Central memory CD8-positive, alpha-beta T cell (primary cell): Measurements from ENCODE around the gene NLRP12.

Experiments
- ATAC-seq: fragments of 150-1000 bp; cut with Tn5 transposase; replicated peaks from 2 replicates; pipeline ENCODE4 v1.10.0; 2022; ENCODE audit warnings: mild to moderate bottlenecking, moderate FRiP score, moderate number of reproducible peaks; ENCODE audit not compliant: poor library complexity, severe bottlenecking; ENCODE audit errors: extremely low read depth
- DNase-seq, 2 donors: peaks; one replicate each; pipeline ENCODE4 v3.0.0; 2021; ENCODE audit warnings: low spot score in 2 of 2
- H3K27ac Mint-ChIP-seq: one replicate; pipeline ENCODE4 v1.8.0; 2022; ENCODE audit warnings: low read depth, mild to moderate bottlenecking, moderate library complexity, mixed read lengths
- H3K27me3 Mint-ChIP-seq: one replicate; pipeline ENCODE4 v1.8.0; 2022; ENCODE audit warnings: mixed read lengths
- H3K36me3 Mint-ChIP-seq: one replicate; pipeline ENCODE4 v1.8.0; 2022; ENCODE audit warnings: mild to moderate bottlenecking, moderate library complexity, mixed read lengths; ENCODE audit not compliant: insufficient read depth
- H3K4me1 Mint-ChIP-seq: one replicate; pipeline ENCODE4 v1.8.0; 2022; ENCODE audit warnings: mixed read lengths
- H3K4me3 Mint-ChIP-seq: one replicate; pipeline ENCODE4 v1.8.0; 2022; ENCODE audit warnings: mild to moderate bottlenecking, moderate library complexity, mixed read lengths
- H3K9me3 Mint-ChIP-seq: one replicate; pipeline ENCODE4 v1.8.0; 2022; ENCODE audit warnings: mixed read lengths

The NLRP12 gene

GRCh38 chr19:53823380-53824120, 564 bp downstream of the NLRP12 start:
- no peak for DNase-seq
- no peak for ATAC-seq
- Mint-ChIP-seq H3K27ac (no peak overlapping the region), H3K36me3 (no peaks in the 10 kb centered on the region), H3K4me3 (no peak overlapping the region), H3K9me3 (no peaks in the 10 kb centered on the region), H3K4me1 (no peaks in the 10 kb centered on the region), H3K27me3 (peaks cover 32% of the 10 kb centered on the region)

- peaks cover 4% of the 10 kb centered on the region for H3K36me3 Mint-ChIP-seq
- peaks cover 14% of the 10 kb centered on the region for H3K27me3 Mint-ChIP-seq
- no peaks in the 10 kb centered on the region for H3K4me1 Mint-ChIP-seq
- no peak overlapping the region for H3K27ac Mint-ChIP-seq
- H3K9me3 Mint-ChIP-seq: no peaks in the 10 kb centered on the region
- DNase-seq (no peak), ATAC-seq (no peak)
- H3K4me3 Mint-ChIP-seq: no peak overlapping the region
These were observed 4.3 kb downstream of the NLRP12 start for GRCh38 chr19:53819861-53820260.

- Mint-ChIP-seq H3K9me3 (no peaks in the 10 kb centered on the region), H3K27ac (no peak overlapping the region), H3K27me3 (peaks cover 3% of the 10 kb centered on the region), H3K36me3 (peaks cover 4% of the 10 kb centered on the region), H3K4me3 (no peak overlapping the region), H3K4me1 (no peaks in the 10 kb centered on the region)
- DNase-seq: no peak
- no peak for ATAC-seq
These were observed 5.4 kb downstream of the NLRP12 start for GRCh38 chr19:53818756-53819155.

- Mint-ChIP-seq H3K4me1 (no peaks in the 10 kb centered on the region), H3K4me3 (no peak overlapping the region)
These were observed 10.1 kb downstream of the NLRP12 start for GRCh38 chr19:53813996-53814395.

GRCh38 chr19:53812335-53812734, 11.8 kb downstream of the NLRP12 start:
- Mint-ChIP-seq H3K27me3 (no peaks in the 10 kb centered on the region), H3K27ac (no peak overlapping the region), H3K36me3 (peaks cover 4% of the 10 kb centered on the region), H3K9me3 (no peaks in the 10 kb centered on the region), H3K4me1 (no peaks in the 10 kb centered on the region), H3K4me3 (no peak overlapping the region)
- DNase-seq: no peak
- ATAC-seq: no peak

More at GRCh38 chr19:53813996-53814395, 10.1 kb downstream of the NLRP12 start:
- DNase-seq (no peak), ATAC-seq (no peak)
- no peaks in the 10 kb centered on the region for H3K27me3 Mint-ChIP-seq
- H3K36me3 Mint-ChIP-seq: peaks cover 4% of the 10 kb centered on the region
- no peaks in the 10 kb centered on the region for H3K9me3 Mint-ChIP-seq
- no peak overlapping the region for H3K27ac Mint-ChIP-seq

GRCh38 chr19:53810891-53811290, 13.2 kb downstream of the NLRP12 start:
- no peak for ATAC-seq
- H3K36me3 Mint-ChIP-seq: peaks cover 5% of the 10 kb centered on the region
- H3K27ac Mint-ChIP-seq: no peak overlapping the region
- no peak overlapping the region for H3K4me3 Mint-ChIP-seq
- no peak for DNase-seq
- H3K27me3 Mint-ChIP-seq: no peaks in the 10 kb centered on the region
- no peaks in the 10 kb centered on the region for H3K9me3 Mint-ChIP-seq
- H3K4me1 Mint-ChIP-seq: no peaks in the 10 kb centered on the region

GRCh38 chr19:53810187-53810546, 13.9 kb downstream of the NLRP12 start:
- Mint-ChIP-seq H3K27ac (no peak overlapping the region), H3K4me3 (no peak overlapping the region), H3K27me3 (no peaks in the 10 kb centered on the region), H3K36me3 (peaks cover 3% of the 10 kb centered on the region), H3K4me1 (no peaks in the 10 kb centered on the region), H3K9me3 (no peaks in the 10 kb centered on the region)
- no peak for ATAC-seq
- DNase-seq: no peak

- H3K27ac Mint-ChIP-seq: no peak overlapping the region
- no peaks in the 10 kb centered on the region for H3K27me3 Mint-ChIP-seq
- H3K9me3 Mint-ChIP-seq: no peaks in the 10 kb centered on the region
- peaks cover 1% of the 10 kb centered on the region for H3K36me3 Mint-ChIP-seq
- no peak for DNase-seq
- ATAC-seq: no peak
- no peak overlapping the region for H3K4me3 Mint-ChIP-seq
- no peaks in the 10 kb centered on the region for H3K4me1 Mint-ChIP-seq
These were observed 14.5 kb downstream of the NLRP12 start for GRCh38 chr19:53809518-53810186.

GRCh38 chr19:53808710-53809125, 15.4 kb downstream of the NLRP12 start:
- no peak for ATAC-seq
- no peak overlapping the region for H3K27ac Mint-ChIP-seq

GRCh38 chr19:53801257-53801656, 22.9 kb downstream of the NLRP12 start:
- Mint-ChIP-seq H3K4me1 (no peaks in the 10 kb centered on the region), H3K36me3 (peaks cover 3% of the 10 kb centered on the region), H3K4me3 (no peak overlapping the region), H3K27me3 (peaks cover 6% of the 10 kb centered on the region), H3K27ac (no peak overlapping the region), H3K9me3 (no peaks in the 10 kb centered on the region)
- no peak for DNase-seq
- no peak for ATAC-seq

More at GRCh38 chr19:53808710-53809125, 15.4 kb downstream of the NLRP12 start:
- Mint-ChIP-seq H3K9me3 (no peaks in the 10 kb centered on the region), H3K4me3 (no peak overlapping the region), H3K36me3 (peaks cover 1% of the 10 kb centered on the region), H3K27me3 (no peaks in the 10 kb centered on the region), H3K4me1 (no peaks in the 10 kb centered on the region)
- no peak for DNase-seq

GRCh38 chr19:53795019-53795418, 29.1 kb downstream of the NLRP12 start:
- H3K9me3 Mint-ChIP-seq: no peaks in the 10 kb centered on the region
- H3K27ac Mint-ChIP-seq: no peak overlapping the region
- no peaks in the 10 kb centered on the region for H3K36me3 Mint-ChIP-seq
- DNase-seq (no peak), ATAC-seq (no peak)
- H3K4me3 Mint-ChIP-seq: no peak overlapping the region
- H3K4me1 Mint-ChIP-seq: no peaks in the 10 kb centered on the region
- peaks cover 6% of the 10 kb centered on the region for H3K27me3 Mint-ChIP-seq

GRCh38 chr19:53792721-53793433, 31.2 kb downstream of the NLRP12 start:
- Mint-ChIP-seq H3K27ac (no peak overlapping the region), H3K4me1 (no peaks in the 10 kb centered on the region), H3K4me3 (no peak overlapping the region), H3K36me3 (no peaks in the 10 kb centered on the region), H3K27me3 (peaks cover under 1% of the 10 kb centered on the region), H3K9me3 (no peaks in the 10 kb centered on the region)
- DNase-seq (peak; percentile 58 to 60), ATAC-seq (peak; percentile 76)
